Rectal smooth muscle tissue (tissue), 1 donor: ENCODE measurements around the gene PLA2G4E.

Source experiments
- H3K27ac ChIP-seq: one replicate; pipeline ENCODE4 v1.7.0; 2013; ENCODE audit warnings: low read depth, low read length, inconsistent platforms
- H3K27me3 ChIP-seq: one replicate; pipeline ENCODE4 v1.7.0; 2013; ENCODE audit warnings: low read length; ENCODE audit not compliant: control insufficient read depth, insufficient read depth
- H3K36me3 ChIP-seq: one replicate; pipeline ENCODE4 v1.7.0; 2013; ENCODE audit warnings: low read length; ENCODE audit not compliant: control insufficient read depth, insufficient read depth
- H3K4me1 ChIP-seq: one replicate; pipeline ENCODE4 v1.7.0; 2013; ENCODE audit warnings: low read length; ENCODE audit not compliant: control insufficient read depth, insufficient read depth
- H3K4me3 ChIP-seq: one replicate; pipeline ENCODE4 v1.7.0; 2013; ENCODE audit warnings: low read length
- H3K9ac ChIP-seq: one replicate; pipeline ENCODE4 v1.7.0; 2013; ENCODE audit warnings: low read length

Gene PLA2G4E

DNA sequence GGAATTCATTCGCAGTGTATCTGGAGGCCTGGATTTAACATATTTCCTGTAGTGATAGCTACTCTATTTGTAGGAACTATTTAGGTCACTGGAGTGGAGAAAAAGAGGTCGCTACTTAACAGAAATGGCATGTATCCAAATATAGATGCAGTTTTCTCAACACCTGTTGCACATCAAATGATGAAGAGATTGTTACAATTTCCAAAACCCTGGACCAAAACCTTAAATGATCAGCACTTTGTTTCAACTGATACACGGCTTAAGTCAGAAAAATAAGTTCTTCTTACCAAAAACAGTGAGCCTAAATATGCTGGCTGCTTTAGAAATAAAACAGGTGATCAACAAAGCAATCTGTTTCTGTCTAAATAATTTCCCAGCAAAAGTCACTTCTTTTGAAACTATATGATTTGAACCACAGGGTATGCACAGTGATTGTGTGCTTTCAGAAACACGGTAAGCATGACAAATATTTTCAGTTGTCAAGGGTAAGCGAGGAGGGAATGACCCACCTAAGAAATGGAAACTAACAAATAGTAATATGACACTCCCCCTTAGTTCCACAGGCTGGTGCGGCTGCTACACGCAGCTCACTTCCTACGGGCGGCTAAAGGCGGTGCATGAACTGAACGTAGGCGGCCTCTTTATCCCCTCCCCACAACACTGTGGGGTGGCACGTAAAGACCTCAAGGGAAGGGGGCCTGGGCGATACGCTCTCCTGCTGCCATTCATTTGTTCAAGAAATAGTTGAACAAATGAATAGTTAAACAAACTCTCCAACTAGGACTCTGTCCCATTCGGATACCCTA is 49.5 kb downstream of the PLA2G4E start:
- Histone ChIP-seq H3K9ac (peak overlapping the region; percentile 90), H3K36me3 (no peaks in the 10 kb centered on the region), H3K27ac (peak overlapping the region; percentile 25), H3K4me1 (no peaks in the 10 kb centered on the region), H3K27me3 (no peaks in the 10 kb centered on the region), H3K4me3 (peak overlapping the region; percentile 99)

DNA sequence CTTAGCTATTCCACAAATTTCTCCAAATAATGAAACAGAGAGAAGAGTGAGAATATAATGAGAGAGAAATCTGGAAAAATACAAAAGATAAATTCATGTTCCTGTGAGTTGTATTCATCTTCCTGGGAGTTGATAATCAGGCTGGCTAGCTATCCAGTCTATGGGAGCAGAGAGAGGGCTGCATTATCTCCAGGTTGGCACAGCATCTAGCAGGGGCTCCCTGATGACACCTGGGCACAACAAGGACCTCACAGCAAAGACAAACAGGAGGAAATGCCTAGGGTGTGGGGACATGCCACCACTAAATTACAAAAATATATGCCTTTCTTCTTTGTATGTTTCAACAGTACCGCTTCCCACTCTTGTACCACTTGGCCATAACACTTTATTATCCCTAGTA is 50.4 kb downstream of the PLA2G4E start:
- H3K27ac ChIP-seq: no peak overlapping the region
- no peak overlapping the region for H3K4me3 ChIP-seq
- no peaks in the 10 kb centered on the region for H3K4me1 ChIP-seq
- no peaks in the 10 kb centered on the region for H3K27me3 ChIP-seq
- H3K9ac ChIP-seq: no peak overlapping the region
- H3K36me3 ChIP-seq: no peaks in the 10 kb centered on the region

DNA sequence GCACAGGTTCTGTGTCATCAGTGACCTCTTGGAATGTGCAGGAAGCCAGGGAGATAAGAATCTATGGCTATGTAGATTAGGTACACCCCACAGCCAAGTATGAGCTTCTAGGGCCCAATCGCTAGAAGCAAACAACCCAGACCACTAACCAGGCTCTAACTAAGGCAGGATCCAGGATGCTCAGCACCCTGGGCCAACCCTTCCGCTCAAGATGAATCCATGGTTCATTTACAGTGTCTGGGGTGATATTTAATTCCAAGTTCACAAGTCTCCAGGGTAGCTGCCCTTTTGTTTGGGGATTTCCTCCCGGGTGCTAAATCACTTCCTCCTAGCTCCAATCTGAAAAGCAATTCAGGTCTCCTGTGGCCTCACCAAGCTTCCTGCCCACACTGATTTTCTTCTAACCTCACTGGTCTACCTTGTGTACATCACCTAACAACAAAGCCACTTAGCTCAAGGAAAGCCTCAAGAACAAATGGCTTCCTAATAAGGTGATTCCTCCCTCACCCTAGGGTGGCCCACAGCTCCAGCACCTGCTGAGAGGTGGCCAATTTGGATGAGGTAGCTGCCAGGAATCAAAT is 50.9 kb downstream of the PLA2G4E start:
- H3K36me3 ChIP-seq: no peaks in the 10 kb centered on the region
- H3K4me3 ChIP-seq: no peak overlapping the region
- H3K4me1 ChIP-seq: no peaks in the 10 kb centered on the region
- no peak overlapping the region for H3K27ac ChIP-seq
- H3K9ac ChIP-seq: no peak overlapping the region
- no peaks in the 10 kb centered on the region for H3K27me3 ChIP-seq

DNA sequence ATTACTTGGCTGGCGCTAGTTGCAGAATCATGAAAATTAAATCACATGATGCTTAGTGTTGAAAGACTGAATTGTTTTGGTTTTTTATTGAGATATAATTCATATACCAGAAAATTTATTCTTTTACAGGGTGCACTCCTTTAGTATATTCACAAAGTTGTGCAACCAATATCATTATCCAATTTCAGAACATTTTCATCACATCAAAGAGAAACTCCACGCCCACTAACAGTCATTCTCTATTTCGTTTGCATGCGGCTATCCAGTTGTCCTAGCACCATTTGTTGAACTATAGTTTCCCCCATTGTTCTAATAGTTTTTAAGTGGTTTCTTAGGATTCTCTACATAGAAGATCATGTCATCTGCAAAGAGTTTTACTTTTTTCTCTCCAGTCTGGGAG is 52.1 kb downstream of the PLA2G4E start:
- H3K27me3 ChIP-seq: no peaks in the 10 kb centered on the region
- H3K9ac ChIP-seq: no peak overlapping the region
- no peaks in the 10 kb centered on the region for H3K36me3 ChIP-seq
- no peak overlapping the region for H3K4me3 ChIP-seq
- no peaks in the 10 kb centered on the region for H3K4me1 ChIP-seq
- H3K27ac ChIP-seq: no peak overlapping the region

DNA sequence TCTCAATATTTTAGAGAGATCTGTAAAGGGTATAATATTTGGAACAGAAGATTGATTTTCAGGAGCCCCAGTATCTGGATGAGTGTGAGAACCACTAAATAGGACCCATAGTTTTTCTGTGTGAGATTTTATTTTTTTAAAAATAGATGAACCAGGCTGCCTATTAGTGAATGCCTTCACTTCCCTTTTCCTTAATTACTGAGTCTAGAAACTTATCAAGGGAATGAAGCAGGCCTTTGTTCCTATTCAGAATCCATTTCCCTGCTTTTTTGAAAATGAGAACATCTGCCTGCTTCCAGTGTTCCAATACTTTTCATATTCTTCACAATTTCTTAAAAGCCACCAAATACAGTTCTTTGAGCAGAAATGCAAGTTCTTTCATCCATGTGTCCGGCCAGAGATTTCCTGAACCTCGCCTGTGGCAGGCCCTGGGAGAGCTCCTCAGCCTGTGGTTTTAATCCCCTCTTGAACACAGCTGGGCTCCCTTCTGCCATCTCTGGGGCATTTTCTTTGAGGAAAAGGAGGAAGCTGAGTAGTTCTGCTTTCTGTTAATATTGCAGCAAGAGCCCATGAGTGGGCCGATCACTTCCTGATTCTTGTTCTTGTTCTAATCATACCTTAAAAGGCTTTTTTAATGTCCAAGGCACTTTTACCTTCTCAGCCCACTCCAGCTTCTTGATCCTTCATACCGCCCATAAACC is 53.2 kb downstream of the PLA2G4E start:
- Histone ChIP-seq H3K36me3 (no peaks in the 10 kb centered on the region), H3K9ac (no peak overlapping the region), H3K4me1 (no peaks in the 10 kb centered on the region), H3K4me3 (no peak overlapping the region), H3K27me3 (no peaks in the 10 kb centered on the region), H3K27ac (no peak overlapping the region)

DNA sequence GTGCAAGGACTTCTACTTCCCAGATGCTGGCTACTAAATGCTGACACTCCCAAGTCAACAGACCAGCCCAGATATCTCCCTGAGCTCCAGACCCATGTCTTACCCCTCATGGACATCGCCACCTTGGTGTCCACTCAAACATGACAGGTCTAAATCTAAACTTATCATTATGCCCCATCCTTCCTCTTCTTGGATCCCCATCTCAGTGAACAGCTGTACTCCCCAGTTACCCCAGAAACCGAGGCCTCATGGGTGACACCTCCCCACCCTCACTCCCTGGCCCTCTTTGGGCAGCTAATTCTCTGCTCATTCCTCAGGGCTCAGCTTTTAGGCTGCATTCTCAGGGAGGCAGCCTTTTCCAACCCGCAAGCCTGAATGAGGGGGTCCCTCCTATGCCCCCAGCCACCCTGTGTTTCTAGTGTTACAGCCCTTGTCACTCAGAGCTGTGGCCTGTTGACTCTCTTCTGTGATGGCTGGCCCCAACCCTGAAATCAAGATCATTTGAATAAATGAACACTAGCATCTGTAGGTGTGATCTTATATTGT is 53.8 kb downstream of the PLA2G4E start:
- Histone ChIP-seq H3K27ac (no peak overlapping the region), H3K4me1 (no peaks in the 10 kb centered on the region), H3K4me3 (no peak overlapping the region), H3K9ac (no peak overlapping the region), H3K36me3 (no peaks in the 10 kb centered on the region), H3K27me3 (no peaks in the 10 kb centered on the region)

DNA sequence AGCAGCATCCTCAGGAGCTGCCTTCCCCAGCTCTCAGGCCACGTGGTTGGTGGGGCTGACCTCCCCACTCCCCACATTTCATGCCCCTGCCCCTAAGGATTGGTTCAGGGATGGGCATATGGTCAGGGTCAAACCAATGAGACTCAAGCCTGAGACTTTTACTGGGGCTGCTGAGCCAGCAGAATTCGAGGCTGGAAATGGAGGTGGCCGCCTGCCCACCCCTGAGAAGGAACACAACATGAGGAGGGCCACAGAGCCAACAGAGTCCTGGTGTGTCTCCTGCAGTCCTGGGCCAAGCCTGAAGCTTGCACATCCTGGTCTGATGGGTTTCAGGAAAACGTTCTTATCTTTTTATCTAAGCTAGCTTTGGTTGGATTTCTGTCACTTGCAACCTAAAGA is 54.4 kb downstream of the PLA2G4E start:
- Histone ChIP-seq H3K27ac (no peak overlapping the region), H3K9ac (no peak overlapping the region), H3K36me3 (no peaks in the 10 kb centered on the region), H3K4me3 (no peak overlapping the region), H3K4me1 (no peaks in the 10 kb centered on the region), H3K27me3 (no peaks in the 10 kb centered on the region)

DNA sequence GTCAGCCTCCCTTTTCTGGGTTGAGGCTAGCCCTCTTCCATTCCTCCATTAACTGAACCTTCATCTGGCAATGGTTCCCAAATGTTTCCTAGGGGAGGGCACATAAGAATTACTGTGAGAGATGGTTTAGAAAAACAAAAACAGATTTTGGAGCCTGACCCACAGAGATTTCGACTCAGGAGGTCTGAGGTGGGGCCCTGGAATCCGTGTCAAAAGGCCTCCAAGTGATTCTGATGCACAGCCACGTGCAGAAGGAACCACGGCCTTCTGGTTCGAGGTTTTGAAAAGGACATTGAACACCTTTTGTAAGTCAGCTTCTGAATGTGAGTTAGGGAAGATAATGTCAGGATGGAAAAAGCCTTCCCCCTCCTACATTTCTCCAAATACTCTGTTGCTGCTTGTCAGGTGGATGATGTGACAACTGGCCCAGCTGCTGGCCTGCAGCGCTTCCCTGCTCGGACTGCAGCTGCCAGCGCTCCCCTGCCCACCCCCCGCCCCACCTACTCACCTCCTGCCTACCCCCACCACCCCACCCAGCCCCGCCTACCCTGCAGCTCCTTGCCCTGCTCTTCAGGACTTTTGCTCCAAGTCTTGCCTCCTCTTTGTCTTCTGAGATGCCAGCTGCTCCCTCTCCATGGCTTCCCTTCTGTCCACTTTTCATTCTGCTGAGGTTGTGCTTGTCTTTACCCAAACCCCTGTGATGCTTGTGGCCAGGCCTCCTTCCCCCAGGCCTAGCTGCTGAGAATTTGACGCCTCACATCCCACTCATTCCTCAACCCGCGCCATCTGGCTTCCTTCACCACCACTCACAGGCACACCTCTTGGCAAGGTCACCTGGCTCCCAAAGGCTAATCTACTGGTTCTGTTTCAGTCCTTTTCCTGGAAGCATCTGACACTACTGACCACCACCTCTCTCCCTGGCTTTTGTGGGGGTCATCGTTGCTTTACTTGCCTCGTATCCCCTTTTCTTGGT is 55.1 kb downstream of the PLA2G4E start:
- no peaks in the 10 kb centered on the region for H3K36me3 ChIP-seq
- H3K4me3 ChIP-seq: no peak overlapping the region
- no peak overlapping the region for H3K27ac ChIP-seq
- H3K9ac ChIP-seq: no peak overlapping the region
- no peaks in the 10 kb centered on the region for H3K4me1 ChIP-seq
- H3K27me3 ChIP-seq: no peaks in the 10 kb centered on the region

DNA sequence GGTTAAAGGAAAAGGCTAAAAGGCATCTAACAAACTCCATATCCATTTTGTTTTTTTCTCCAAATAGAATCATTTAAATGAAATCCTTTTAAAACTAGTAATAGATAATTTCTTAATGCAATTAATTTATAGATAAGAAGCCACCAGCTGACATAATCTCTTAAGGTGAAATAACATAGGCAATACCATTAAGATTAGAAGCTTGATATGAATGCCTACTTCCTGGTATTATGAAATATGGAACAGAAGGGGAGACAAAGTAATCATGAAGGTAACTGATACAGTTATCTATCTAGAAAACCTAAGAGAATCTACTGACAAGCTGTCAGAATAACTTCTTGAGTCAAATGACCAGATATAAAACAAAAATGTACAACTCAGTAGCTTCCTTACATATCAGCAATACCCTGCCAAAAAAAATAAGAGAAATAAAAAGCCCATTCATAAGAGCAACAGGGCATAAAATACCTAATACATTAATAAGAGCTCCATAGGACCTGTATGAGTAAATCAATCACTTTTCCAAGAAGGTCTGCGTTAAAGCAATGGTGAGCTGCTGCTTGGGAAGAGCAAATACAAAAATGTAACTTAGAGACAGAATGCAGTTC is 59.1 kb downstream of the PLA2G4E start:
- Histone ChIP-seq H3K36me3 (no peaks in the 10 kb centered on the region), H3K9ac (no peak overlapping the region), H3K27ac (no peak overlapping the region), H3K27me3 (no peaks in the 10 kb centered on the region), H3K4me3 (no peak overlapping the region), H3K4me1 (no peaks in the 10 kb centered on the region)

DNA sequence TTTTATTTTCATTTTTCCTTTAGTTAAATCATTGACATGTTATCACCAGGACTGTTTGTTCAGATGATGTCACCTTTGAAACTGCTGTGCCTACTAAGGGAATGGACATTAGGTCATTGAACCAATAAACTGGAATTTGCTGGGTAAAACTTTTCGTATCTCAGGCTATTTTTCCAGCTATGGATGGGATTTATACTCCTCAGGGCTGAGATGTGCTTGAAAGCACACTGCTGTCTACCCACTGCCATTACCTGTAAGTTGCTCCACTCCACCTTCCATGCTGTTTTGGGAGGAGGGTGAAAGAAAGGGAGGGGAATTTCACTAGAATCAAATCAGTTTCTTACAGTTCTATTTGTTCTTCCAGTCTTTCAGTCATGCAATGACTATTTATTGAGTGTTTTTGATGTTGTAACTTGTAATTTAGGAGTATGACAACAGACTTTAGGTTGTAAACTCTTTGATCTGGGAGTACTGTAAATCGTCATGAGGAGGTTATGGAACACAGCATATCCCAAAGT is 59.8 kb downstream of the PLA2G4E start:
- Histone ChIP-seq H3K4me1 (no peaks in the 10 kb centered on the region), H3K36me3 (no peaks in the 10 kb centered on the region), H3K27ac (no peak overlapping the region), H3K27me3 (no peaks in the 10 kb centered on the region), H3K4me3 (no peak overlapping the region), H3K9ac (no peak overlapping the region)

DNA sequence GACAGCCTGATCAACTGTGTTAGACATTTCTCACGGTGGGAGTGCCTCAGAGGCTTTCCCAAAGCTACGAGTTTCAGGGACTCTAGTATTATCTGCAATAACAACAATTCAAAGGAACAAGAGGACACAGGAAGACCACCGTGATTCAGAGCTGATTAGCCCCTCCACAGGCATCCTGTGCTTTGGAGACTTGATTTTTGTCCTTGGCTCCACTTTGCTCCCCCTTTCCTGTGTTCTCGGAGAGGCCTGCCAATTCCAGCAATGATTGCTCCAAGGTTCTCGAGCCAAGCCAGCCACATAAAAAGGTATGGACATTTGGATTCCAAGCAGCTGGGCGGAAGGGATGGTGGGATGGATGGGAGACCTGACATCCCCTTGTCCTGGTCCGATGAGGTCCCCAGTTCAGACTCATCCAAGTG is 62.8 kb downstream of the PLA2G4E start:
- Histone ChIP-seq H3K27me3 (no peaks in the 10 kb centered on the region), H3K4me3 (no peak overlapping the region), H3K36me3 (no peaks in the 10 kb centered on the region), H3K27ac (no peak overlapping the region), H3K9ac (no peak overlapping the region), H3K4me1 (no peaks in the 10 kb centered on the region)
